Bronchial epithelial cell (primary cell): Measurements from ENCODE around the gene RPL27A. TPM values are rescaled to one million over a fixed set of nuclear protein-coding genes. Genes with fewer than 3 reads are reported as not detected.
A peak's percentile ranks its signal among the peaks of the same experiment; 100 is the strongest.

ENCODE experiments used
- DNase-seq: peaks from one replicate; pipeline ENCODE4 v3.0.0-alpha.2; 2010; ENCODE audit warnings: low read depth
- FAIRE-seq: peaks from 2 replicates; lab custom pipeline; 2011; peaks lifted over from hg19 to GRCh38; lab: Jason Lieb, UNC
- H3K27me3 ChIP-seq: 2 replicates; pipeline ENCODE4 v1.5.1; 2011; ENCODE audit warnings: low read length; ENCODE audit not compliant: control insufficient read depth, insufficient read depth
- H3K36me3 ChIP-seq: 2 replicates; pipeline ENCODE4 v1.5.1; 2011; ENCODE audit warnings: low read length; ENCODE audit not compliant: control insufficient read depth, insufficient read depth
- H3K4me3 ChIP-seq: 2 replicates; pipeline ENCODE4 v1.5.1; 2011; ENCODE audit warnings: mild to moderate bottlenecking, low read depth, low read length, control low read depth
- total RNA-seq: library from RNA; depleted of rRNA; stranded (reverse); fragments of >200 nt; gene quantifications from 2 replicates; pipeline ENCODE4 v1.2.1, GENCODE V29; 2014
- TF ChIP-seq, protein P1 (sequence below): IDR thresholded peaks from 2 replicates; pipeline ENCODE4 v1.5.1; 2011; ENCODE audit warnings: mild to moderate bottlenecking, moderate library complexity, low read length, control low read depth, inconsistent platforms; ENCODE audit not compliant: insufficient read depth, severe bottlenecking

Gene RPL27A
- total RNA-seq, 1 donor from 2014 or later: 1,407 TPM

- peaks cover 5% of the 10 kb centered on the region for H3K36me3 ChIP-seq
Measured at GRCh38 chr11:8650401-8650990, 32.1 kb upstream of the RPL27A start.

GRCh38 chr11:8652140-8652539, 30.5 kb upstream of the RPL27A start:
- peak; percentile 92 for DNase-seq
- FAIRE-seq: no peak
- Histone ChIP-seq H3K4me3 (no peak overlapping the region), H3K27me3 (no peaks in the 10 kb centered on the region), H3K36me3 (peaks cover 2% of the 10 kb centered on the region)
- TF ChIP-seq, protein P1, sequence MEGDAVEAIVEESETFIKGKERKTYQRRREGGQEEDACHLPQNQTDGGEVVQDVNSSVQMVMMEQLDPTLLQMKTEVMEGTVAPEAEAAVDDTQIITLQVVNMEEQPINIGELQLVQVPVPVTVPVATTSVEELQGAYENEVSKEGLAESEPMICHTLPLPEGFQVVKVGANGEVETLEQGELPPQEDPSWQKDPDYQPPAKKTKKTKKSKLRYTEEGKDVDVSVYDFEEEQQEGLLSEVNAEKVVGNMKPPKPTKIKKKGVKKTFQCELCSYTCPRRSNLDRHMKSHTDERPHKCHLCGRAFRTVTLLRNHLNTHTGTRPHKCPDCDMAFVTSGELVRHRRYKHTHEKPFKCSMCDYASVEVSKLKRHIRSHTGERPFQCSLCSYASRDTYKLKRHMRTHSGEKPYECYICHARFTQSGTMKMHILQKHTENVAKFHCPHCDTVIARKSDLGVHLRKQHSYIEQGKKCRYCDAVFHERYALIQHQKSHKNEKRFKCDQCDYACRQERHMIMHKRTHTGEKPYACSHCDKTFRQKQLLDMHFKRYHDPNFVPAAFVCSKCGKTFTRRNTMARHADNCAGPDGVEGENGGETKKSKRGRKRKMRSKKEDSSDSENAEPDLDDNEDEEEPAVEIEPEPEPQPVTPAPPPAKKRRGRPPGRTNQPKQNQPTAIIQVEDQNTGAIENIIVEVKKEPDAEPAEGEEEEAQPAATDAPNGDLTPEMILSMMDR: no peak

More at GRCh38 chr11:8650401-8650990, 32.1 kb upstream of the RPL27A start:
- TF ChIP-seq, protein P1: no peak
- Histone ChIP-seq H3K27me3 (no peaks in the 10 kb centered on the region), H3K4me3 (no peak overlapping the region)
- FAIRE-seq: no peak
- no peak for DNase-seq

- DNase-seq: no peak
- no peaks in the 10 kb centered on the region for H3K27me3 ChIP-seq
- H3K36me3 ChIP-seq: no peaks in the 10 kb centered on the region
- TF ChIP-seq, protein P1: no peak
- no peak for FAIRE-seq
- no peak overlapping the region for H3K4me3 ChIP-seq
Measured at GRCh38 chr11:8654503-8654902, 28.1 kb upstream of the RPL27A start.

DNA sequence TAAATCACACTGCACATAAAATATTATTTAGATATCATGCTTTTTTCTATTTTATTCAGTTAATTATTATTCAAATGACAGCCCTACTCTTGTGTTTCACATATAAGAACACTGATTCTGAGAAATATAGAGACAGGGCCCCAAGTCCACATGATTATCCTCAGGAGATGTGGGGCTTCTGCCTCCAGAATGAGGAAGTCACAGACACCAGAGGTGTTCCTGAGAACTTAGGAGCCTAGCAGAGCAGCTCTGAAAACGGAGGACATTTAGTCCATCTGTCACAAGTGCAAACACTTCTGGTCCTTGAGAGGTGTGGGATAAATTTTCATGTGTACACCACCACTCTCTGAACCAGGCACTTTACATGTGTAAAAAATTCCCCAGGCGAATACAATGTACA, 26.3 kb upstream of the RPL27A start:
- Histone ChIP-seq H3K36me3 (no peaks in the 10 kb centered on the region), H3K27me3 (no peaks in the 10 kb centered on the region), H3K4me3 (no peak overlapping the region)
- DNase-seq (no peak), FAIRE-seq (no peak)
- TF ChIP-seq, protein P1: no peak

DNA sequence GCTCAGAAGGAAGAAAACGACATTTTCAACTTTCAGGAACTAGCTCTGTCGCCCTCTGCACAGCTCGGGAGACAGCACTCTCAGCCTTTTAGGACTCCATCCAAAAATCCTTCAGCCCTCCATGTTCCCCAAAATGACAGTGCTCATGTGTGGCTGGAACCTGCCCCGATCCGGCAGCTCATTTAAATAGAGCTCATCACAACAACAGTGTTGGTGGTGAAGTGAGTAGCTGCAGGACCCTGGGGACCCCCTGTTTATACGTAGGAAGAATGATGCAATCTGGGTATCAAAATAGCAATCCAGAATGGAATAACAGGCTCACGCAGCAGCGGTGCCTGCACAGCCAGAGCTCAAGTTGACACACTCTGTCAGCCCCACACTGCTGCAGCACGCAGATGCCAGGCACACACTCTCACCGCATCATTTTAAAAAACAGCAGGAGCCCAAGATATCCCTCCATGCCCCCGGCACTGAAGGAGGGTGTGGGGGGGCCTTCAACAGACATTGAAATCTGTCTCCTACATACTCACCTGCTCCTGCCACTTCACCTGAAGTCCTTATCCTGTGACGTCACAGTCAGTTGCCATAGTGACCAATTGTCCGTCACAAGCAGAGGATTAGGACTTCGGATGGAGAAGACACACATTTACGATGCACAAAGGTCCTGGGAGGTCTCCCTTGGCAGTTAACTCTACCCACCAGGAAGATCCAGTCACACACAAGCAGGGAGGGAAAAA, 24.1 kb upstream of the RPL27A start:
- Histone ChIP-seq H3K27me3 (no peaks in the 10 kb centered on the region), H3K4me3 (no peak overlapping the region)
- peak; percentile 50 for FAIRE-seq

More for the DNA sequence above, 24.1 kb upstream of the RPL27A start:
- TF ChIP-seq, protein P1: no peak
- DNase-seq: no peak
- no peaks in the 10 kb centered on the region for H3K36me3 ChIP-seq
